ENCODE measurements around the gene SGPP2. TPM values are rescaled to one million over a fixed set of nuclear protein-coding genes. Genes with fewer than 3 reads are reported as not detected.
"Not testable (repeated sequence)": the region's sequence is repeated elsewhere in the genome, so short reads cannot be mapped to it uniquely, and the experiment has no call there.

The SGPP2 gene
- total RNA-seq, 4 donors from 2014 or later, result 0.63 to 15.3 (median 7.2) TPM

GRCh38 chr2:222427646-222428301 lies 3.4 kb downstream of the SGPP2 start:
- TF ChIP-seq, protein P1, sequence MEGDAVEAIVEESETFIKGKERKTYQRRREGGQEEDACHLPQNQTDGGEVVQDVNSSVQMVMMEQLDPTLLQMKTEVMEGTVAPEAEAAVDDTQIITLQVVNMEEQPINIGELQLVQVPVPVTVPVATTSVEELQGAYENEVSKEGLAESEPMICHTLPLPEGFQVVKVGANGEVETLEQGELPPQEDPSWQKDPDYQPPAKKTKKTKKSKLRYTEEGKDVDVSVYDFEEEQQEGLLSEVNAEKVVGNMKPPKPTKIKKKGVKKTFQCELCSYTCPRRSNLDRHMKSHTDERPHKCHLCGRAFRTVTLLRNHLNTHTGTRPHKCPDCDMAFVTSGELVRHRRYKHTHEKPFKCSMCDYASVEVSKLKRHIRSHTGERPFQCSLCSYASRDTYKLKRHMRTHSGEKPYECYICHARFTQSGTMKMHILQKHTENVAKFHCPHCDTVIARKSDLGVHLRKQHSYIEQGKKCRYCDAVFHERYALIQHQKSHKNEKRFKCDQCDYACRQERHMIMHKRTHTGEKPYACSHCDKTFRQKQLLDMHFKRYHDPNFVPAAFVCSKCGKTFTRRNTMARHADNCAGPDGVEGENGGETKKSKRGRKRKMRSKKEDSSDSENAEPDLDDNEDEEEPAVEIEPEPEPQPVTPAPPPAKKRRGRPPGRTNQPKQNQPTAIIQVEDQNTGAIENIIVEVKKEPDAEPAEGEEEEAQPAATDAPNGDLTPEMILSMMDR (IDR thresholded peaks at IDR 0.05), result no peak
- peak; percentile 55 for ATAC-seq (ENCODE audit: low FRiP score)
- DNase-seq (ENCODE audit: low spot score), result no peak

DNA sequence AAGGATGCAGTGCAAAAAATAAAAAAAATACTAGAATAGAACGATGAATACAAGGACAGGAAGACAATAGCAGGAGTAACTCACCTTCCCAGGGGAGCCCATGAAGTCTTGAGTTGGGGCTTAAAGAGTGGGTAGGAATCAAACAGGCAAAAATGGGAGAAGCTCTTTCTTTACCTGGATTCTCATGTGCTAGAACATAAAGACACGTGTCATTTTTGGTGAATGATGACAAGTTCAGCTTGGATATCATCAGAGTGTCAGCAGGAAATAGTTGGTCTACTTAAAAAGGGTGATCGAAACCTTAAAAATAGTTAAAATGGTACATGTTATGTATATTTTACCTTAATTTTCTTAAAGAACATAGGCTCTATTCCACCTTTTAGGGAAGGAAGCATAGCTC lies 5.7 kb downstream of the SGPP2 start:
- TF ChIP-seq, protein P1 (IDR thresholded peaks at IDR 0.05), result no peak
- ATAC-seq (ENCODE audit: low FRiP score) (no peak), DNase-seq (ENCODE audit: low spot score) (no peak)

- DNase-seq (ENCODE audit: low spot score) (no peak), ATAC-seq (ENCODE audit: low FRiP score) (no peak)
- TF ChIP-seq, protein P1 (IDR thresholded peaks at IDR 0.05), result no peak
Observed at GRCh38 chr2:222430681-222431080, 6.3 kb downstream of the SGPP2 start.

GRCh38 chr2:222431869-222432268 lies 7.5 kb downstream of the SGPP2 start:
- no peak for ATAC-seq (ENCODE audit: low FRiP score)
- TF ChIP-seq, protein P1 (IDR thresholded peaks at IDR 0.05), result no peak
- DNase-seq (ENCODE audit: low spot score), result no peak

GRCh38 chr2:222433332-222434173 lies 9.2 kb downstream of the SGPP2 start:
- TF ChIP-seq, protein P1 (IDR thresholded peaks at IDR 0.05), result no peak
- no peak for ATAC-seq (ENCODE audit: low FRiP score)
- no peak for DNase-seq (ENCODE audit: low spot score)

GRCh38 chr2:222434204-222434603 lies 9.9 kb downstream of the SGPP2 start:
- TF ChIP-seq, protein P1 (IDR thresholded peaks at IDR 0.05), result no peak
- ATAC-seq (ENCODE audit: low FRiP score), result no peak
- DNase-seq (ENCODE audit: low spot score), result no peak

GRCh38 chr2:222435400-222436039 lies 11.2 kb downstream of the SGPP2 start:
- not testable (repeated sequence) for DNase-seq (ENCODE audit: low spot score); ATAC-seq (ENCODE audit: low FRiP score)

Data from omental fat pad (tissue), 4 donors.